LHCN-M2 (cell line): ENCODE results near the gene TMA7. TPM values are rescaled to one million over a fixed set of nuclear protein-coding genes. Genes with fewer than 3 reads are reported as not detected.

ENCODE experiments used
- DNase-seq: peaks from one replicate; pipeline ENCODE4 v3.0.0-alpha.2; 2012; ENCODE audit warnings: low read depth
- total RNA-seq: library from RNA; depleted of rRNA; stranded (reverse); fragments of >200 nt; gene quantifications from 2 replicates; pipeline ENCODE4 v1.2.3, GENCODE V29; 2014

TMA7 gene
- total RNA-seq, 1 experiment from 2014 or later, result 406 TPM

DNA sequence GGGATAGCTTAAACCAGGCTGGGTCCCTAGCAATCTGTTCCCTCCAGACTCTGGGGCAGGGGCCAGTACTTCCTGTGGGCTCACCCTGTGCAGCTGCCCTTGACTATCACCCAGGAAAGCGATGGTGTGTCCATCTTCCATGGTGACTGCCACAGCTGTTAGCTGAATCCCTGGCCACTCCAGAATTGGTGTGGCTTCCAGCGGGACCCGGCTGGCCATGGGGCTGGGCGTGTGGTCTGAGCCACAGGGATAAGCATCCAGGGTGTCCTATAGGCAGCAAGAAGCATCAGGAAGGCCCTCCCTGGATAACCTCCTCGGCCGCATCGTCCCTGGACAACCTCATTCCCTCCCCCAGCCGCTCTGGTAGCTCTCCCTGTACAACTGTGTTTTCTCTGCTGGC lies 17.4 kb upstream of the TMA7 start:
- peak; percentile 73 for DNase-seq

DNA sequence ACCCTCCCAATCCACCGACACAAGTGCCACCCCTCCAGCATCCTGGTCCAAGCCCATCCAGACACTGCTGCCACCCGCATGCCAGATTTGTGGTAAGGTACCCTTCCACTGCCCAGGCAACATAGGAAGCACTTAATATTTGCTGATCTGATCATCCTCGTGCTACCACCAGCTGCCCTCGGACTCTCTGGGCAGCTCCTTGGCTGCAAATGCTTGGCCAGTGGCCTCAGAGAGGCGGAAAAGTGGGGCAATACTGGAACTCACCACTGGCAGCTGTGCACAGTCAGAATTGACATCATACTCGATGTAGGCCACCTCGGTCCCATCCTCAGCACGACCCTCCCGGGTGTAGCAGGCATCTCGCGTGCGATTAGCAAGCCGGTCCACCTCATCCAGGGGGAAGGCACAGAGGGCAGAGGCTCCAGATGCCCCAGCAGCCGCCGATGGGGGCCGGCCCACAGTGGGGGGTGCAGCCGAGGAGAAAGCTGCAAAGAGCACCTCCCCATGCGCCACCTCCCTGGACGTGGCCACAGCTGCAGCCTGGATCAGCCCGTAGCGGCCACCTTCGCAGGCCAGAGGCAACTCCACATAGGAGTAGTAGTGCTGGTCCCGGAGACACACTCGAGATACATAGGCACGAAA lies 16.7 kb upstream of the TMA7 start:
- no peak for DNase-seq

DNA sequence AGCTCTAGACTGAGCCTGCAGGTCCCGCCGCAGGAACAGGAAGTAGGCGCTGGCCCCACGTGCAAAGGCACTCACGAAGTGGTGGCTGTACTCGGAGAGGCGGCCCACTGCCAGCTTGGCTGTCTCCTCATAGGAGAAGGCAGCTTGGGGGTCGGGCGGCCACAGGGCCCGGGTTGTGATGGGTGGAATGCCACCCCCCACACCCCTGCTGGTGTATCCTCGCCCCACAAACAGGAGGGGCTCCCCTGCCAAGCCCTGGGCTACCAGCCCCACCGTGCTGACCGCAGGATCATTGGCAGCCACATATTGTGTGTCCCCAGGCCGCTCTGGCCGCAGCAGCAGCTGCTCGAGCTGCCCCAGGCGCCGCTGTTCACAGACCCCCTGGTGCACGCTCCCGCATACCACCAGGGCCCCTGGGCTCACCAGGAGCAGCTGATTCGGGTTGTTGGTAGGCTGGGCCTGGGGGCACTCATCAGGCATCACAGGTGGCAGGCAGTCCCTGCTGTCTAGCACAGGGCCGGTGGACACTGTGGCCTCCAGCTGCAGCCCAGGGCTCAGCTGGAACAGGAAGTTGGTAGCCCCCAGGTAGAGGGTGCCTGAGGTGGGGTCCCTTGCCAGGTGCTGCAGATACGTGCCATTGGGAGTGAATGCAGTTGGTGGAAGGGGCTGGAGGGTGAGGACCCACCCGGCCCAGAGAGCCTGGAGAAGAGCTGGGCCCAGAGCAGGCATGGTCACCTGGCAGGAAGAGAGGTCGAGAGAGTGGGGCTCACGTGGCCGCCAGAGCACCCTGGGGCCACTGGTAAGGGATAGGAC lies 16.0 kb upstream of the TMA7 start:
- DNase-seq, result no peak

DNA sequence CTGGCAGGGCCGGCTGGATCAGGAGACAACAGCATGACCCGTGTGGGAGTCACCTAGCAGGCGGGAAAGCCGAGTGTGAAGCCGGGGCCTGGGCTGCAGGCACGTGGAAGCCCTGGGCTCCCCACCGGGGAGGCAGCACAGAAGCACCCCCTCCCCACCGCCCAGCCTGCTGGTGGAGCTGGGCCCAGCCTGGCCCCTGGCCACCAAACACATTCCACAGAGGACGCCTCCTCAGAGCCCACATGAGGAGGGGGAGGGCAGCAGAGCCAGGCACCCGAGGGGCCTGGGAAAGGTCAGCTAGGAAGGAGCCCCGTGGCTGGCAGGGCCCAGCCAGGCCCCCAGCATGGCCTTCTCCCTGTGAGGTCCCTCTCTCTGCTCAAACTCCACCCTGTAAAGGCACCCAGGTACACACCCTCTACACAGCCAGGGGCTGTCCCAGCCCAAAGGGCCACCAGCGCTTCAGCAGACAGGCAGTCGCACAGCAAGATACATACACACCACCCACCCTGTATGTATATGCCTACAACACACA lies 14.7 kb upstream of the TMA7 start:
- DNase-seq, result no peak

DNA sequence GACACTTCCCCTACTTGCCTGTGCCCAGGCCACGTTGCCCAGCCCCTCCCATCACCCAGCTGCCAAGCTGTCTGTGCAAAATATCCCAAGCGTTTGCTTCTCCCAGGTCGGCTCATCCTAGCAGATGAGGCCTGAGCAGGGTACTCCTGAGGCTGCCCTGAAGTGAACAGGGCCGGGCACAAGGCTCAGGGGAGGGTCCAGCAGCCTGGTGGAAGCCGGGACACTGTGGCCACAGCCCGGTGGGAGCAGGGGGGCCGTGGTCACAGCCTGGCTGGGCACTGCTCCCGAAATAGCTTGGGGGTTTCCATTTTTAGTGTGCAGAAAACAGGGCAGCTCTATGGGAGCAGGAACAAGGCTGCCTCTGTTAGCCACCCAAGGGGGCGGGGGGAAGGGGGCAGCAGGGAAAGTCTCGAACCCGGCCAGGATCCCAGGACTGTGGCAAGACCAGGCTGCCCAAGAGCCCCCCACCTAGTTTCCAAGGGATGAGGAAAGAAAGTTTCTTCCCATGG lies 13.6 kb upstream of the TMA7 start:
- no peak for DNase-seq

DNA sequence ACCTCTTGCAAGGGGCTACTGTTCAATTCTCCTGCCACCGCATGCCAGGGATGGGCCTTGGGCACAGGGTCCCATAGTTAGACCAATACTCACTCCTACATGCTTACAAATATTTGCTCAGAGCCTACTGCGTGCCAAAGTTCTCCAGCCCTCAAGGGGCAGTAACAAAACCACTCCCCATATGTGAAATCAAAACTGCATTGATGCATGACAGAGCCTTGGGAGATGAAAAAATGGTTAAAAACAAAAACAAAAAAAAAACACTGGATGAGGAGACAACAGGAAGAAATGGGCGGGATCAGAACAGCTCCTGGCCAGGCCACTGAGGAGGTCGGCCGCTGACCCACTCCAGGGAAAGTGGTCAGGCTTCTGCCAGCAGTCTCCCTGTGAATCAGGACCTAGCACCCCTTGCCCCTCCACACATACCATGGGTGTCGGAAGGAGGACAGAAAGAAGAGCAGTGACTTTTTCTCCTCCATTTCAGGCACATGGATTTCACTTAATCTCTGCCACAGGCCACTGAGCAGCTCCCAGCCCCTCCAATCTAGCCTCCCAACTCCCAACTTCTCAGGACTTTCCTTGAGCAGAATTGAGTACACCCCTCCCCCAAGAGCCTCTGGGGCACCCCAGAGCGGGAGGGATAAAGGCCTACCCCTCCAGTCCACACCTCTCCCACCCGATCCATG lies 13.0 kb upstream of the TMA7 start:
- no peak for DNase-seq

DNA sequence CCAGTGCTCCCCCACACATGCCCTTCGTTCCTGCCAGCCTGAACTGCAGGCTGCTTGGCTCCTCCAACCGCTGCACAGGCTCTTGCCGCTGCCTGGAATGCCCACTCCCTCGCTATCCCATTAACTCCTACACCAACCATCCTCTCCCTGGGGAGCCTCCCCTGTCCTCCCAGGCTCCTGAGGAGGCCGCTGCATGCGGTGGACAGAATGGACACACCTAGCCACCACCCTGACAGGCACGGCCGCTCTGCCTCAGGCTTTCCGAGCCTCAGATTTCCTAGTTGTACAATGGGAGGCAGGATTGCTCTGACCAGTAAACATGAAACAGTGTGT lies 12.5 kb upstream of the TMA7 start:
- no peak for DNase-seq

DNA sequence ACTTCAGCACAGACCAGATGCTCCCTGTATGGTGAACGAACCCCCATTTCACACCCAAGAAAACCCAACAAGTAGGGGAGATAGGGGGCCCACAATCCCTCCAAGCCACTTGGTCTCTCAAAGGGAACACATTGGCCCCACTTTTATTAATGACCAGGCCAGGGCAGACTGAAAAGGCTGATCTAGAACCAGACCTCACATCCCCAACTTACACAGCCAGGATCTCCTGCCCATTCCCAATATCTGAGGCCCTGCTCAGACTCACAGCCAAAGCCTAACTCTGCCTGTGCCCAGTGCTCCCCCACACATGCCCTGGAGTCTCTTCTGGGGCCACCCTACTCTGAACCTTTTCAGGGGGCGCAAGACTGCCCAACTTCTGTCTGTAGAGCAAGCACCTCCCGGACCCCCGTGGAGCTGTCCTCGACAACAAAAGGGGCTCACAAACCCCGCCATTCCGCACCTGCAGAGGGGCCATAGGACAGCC lies 11.9 kb upstream of the TMA7 start:
- no peak for DNase-seq

DNA sequence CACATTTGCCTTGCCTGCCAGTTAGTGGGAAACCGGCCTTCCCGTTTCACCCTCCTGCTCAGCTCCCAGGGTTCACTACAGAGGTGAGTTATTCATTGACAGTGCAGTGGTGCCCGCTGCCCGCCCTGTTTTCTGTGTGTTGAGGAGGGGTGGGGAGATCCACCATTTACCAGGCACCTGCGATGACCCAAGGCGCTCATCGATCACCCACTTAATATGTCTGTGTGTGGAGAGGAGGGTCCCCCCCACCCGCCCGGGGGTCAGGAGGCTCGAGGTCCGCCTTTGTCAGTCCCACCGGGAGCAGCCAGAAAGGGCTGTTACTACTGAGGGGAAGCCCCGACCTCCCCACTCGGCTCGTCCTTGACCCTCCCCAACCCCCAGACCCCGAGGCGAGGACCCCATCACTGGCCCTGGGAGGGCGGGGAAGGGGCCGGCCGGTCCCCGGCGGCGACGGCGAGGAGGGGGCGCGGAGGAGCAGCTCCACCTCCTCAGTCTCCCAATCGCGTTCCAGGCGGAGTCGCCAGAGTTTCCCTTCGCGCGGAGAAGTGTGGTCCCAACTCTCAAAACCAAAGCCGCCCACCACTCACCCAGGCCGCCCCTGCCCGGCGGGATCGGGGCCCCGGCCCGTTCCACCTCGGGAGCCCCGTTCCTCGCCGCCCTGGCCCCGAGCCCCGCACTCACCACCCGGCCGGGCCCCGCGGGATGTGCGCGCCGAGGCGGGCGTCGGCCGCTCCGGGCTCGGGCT lies 11.3 kb upstream of the TMA7 start:
- no peak for DNase-seq

DNA sequence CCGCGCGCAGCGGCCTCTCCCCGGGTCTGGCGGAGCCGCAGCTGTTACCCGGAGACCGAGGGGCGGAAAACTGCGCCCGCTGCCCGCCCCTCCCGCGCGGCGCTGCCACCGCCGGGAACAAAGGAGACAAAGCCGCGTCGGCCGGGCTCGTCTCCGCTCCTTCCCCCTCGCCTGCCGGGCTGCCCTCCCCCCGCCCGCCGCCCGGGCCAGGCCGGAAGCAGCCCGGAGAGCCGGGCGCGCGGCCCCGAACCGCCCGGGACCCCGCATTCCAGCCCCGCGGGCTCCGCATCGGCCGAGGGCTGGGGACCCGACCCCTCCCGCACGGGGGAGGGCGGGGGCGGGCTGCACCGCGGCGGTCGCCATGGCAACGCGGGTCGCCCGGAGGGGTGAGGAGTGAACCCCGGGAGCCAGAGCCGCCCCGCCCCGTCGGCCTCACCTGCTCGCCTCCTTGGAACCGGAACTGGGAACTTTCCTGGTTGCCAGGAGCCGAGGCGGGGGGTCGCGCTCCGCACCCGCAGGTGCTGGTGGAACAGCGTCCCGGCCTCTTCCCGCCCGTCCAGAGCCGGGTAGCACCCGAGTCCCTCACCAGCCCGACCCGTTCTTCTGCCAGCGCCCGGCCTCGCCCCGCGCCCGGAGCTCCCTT lies 10.6 kb upstream of the TMA7 start:
- no peak for DNase-seq

DNA sequence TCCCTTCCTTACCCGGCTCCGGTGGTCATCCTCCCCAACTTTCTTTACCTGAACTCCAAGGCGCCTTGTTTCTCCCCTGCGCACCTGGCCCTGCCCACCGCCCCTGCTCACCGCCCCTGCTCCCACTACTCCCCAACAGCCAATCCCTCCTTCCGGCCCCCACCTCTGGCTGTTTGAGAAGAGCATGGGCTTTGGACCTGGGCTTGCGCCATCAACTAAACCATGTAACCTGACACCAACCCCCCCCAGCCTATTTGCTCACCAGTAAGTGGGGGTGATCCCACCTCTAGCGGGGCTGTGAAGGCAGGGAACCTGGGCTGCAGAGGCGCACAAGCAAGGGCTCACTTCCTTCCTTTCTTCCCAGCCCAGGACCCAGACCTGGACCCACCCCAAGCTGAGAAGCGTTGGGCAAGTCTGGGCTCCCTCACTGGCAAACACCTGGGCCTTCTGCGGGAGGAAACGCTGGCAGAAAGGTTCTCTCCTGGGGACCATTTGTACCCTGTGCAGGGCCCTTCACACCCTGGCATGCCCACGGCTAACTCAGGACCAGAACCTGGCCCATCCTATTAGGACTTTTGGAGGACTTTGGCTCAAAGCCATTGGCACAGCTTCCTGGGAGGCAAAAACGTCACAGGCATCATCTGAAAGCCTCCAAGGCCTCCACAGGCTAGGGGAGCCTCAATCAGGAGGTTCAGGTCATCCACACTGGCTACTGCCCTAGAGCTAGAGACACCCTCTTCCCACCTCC lies 9.9 kb upstream of the TMA7 start, which contains the start of gene PLXNB1:
PLXNB1 (minus strand) TSS at position 127 of the 748 bp plus-strand sequence. CDS start 5,475 bp downstream, outside the sequence.
- no peak for DNase-seq

DNA sequence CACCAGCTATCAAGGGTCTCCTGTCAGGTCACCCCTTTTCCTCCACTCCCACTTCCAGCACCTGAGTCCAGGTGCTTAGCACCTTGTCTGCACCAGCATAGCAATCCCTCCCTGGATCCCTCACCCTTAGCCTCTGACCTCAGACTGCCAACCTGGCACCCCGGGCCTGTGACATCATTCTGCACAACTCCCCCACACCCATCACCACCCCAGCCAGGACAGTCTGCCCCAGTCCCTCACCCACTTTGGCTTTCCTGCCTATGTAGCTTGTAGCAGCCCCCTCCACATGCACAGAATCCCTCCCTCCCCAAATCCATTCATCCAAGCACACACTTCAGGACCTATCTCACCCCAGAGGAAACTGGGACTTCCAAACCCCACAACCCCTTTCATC lies 9.4 kb upstream of the TMA7 start:
- no peak for DNase-seq

DNA sequence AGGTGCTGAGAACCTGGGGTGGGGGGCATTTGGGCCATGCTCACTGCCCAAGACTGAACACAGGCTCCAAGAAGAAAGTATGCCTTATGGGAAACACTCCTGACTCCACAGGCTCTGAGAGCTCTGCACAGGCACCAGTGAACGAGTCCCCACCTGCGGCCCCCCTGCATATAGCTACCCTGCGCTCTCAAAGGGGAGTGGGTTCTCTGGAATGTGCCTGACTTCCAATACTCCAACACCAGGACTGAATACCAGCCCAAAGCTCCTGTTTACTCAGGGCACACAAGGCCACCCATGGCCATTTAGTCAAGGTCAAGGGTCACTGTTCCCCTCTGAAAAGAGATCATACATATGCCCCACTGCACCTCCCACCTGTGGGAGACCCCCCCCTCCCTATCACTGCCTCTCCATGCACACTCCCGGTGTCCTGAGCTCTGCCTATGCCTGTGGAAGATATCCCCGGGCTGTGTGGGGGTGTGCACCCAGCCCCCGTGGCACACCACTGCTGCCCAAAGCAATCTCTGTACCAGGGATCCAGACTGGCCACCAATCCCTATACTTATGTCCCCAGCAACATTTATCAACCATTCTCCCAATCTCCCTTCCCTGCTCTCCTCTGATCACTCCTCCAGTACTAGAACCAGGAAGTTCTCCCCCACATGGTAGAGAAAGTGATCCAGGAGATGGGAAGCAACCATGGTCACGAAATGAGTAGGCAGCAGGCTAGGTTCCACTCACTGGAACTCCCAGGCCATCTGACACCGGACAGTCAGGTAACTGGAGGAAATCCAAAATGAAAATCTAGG lies 8.6 kb upstream of the TMA7 start:
- DNase-seq, result no peak

DNA sequence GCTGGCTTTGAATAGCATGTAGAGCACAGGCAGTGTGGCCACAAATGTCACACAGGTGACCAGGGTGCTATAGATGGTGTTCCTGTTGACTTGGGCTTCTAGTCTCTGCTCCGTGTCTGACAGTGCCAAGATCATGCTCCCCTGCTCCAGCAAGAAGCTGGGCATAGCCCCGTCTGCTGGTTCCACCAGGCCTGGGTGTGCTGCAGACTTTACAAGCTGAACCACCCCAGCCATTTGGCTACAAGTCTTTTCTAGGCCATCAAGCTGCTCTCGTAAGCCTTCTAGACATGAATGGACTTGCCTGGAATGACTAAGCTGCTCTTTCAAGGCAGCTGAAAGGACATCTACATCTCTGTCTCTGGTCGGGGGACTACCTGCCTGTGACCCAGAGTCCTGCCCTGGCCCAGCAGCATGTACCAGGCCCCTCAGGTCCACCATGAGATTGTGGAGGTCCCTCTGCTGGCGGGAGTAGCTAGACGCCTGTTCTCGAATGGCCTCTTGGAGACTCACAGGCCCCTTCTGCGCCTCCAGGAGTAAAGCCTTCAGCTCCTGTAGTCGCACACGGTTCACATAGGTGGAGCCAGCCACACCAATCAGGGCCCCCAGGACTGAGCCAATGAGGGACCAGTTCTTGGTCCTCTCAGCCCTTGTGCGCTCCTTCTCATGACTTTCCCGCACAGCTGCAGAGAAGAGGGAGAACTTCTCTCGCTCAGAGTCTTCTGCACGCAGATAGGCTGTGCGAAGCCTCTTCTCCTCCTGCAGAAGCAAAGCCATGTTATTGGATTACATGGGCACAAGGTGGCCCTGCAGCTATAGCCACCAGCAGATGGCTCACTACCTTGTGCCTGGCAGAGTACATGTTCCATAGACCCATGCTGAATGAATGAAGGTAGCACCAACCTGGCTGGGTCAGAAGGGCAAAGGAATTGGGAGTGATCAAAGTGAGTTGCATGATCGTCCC lies 7.4 kb upstream of the TMA7 start:
- peak; percentile 45 for DNase-seq

DNA sequence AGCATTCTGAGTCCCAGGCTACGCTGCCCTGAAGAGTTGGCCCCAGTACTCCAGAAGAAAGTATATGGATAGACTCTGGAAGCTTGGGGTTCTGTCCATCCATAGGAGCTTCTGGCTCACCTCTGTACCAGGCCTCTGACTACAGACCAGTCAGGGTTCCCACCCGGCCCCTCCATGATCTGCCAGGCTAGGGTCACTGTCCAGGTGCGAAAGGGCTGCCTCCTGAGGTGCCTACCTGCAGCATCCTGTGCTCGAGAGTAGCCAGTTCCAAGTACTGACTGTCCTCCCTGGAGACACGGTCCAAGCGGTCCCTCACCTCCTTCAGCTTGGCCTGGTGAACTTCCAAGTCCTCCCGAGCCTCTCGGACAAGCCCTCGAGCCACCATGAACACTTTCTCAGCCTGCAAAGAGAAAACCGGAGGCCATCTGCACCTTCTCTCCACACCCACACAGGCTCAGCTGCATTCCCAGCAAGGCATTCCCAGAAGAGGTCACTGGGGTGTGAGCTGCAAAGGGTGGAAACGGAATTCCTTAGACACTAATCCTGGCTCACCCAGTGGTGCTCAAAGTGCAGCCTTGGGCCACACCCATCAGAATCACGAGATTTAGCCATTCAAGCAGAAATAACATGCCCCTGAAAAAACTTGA lies 6.5 kb upstream of the TMA7 start:
- peak; percentile 65 for DNase-seq

DNA sequence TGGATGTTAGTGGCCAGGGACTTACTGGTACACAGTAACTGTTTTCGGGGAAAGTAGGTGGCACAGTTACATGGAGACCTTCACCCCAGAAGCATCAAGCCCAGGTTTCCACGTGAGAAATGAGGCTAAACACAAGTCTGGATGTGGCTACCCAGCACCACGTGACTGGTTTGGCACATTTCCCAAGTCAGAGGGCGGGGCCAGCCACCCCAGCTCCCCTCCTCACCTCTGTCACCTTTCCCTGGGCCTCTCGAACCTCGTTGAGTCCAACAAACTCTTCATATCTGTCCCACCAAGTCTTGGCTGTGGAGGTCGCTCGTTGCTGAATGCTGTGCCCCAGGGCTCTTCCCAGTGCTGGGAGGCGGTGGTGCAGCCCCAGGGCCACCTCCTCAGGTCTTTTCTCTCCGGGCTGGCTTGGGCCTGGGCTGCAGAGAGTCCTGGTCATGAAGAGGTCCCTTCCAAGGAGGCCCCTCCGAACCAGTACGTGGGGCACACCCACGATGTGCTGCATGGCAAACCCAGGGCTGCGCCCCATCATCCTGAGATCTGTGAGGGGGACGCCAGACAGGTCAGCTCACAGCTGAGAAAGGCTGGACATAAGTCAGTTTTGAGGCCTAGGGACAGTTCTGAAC lies 5.3 kb upstream of the TMA7 start:
- DNase-seq, result no peak

DNA sequence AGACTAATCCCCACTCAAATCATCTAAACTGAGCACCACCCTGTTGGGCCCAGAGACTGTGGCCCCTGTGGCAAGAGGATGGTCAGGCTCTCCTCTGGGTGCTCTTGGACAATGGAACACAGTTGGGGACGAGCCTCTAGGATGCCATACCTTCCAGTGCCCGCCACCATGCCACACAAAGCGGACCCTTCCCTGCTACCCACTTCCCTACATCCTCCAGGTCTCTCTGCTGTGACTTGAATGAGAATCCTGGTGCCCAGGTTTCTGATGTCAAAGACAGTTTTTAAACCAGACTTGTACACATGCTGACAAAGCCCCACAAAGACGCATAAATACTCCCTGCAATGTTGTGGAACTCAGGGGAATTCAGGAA lies 4.8 kb upstream of the TMA7 start:
- DNase-seq, result no peak
